ENCODE results near the gene MTCL3.
"Not testable (repeated sequence)": the region's sequence is repeated elsewhere in the genome, so short reads cannot be mapped to it uniquely, and the experiment has no call there.

Gene MTCL3

DNA sequence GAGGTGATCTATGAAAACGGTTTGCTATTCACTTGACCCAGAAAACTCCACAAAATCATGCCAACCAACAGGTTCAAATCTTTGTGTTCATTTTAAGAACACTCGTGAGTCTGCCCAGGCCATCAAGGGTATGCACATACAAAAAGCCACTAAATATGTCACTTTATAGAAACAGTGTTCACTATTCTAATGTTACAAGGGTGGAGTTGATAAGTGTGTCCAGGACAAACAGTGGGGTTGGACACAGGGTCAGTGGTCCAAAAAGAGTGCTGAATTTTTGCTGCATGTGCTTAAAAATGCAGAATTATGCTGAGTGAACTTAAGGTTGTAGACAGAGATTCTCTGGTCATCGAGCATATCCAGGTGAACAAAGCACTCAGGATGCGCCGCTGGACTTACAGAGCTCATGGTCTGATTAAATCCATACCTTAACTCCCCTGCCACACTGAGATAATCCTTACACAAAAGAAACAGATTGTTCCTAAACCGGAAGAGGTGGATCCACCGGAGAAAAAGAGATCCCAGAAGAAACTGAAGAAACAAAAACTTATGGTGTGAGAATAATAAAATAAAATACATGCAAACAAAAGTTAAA lies 83.4 kb downstream of the MTCL3 start:
- no peak for TF ChIP-seq CTCF (IDR thresholded peaks at IDR 0.05; ENCODE audit: control insufficient read depth, insufficient read depth, low read depth, low read length, missing control alignments)
- H3K4me3 ChIP-seq (ENCODE audit: control insufficient read depth, low read depth, low read length): no peak overlapping the region
- no peak for DNase-seq (ENCODE audit: low read depth)

DNA sequence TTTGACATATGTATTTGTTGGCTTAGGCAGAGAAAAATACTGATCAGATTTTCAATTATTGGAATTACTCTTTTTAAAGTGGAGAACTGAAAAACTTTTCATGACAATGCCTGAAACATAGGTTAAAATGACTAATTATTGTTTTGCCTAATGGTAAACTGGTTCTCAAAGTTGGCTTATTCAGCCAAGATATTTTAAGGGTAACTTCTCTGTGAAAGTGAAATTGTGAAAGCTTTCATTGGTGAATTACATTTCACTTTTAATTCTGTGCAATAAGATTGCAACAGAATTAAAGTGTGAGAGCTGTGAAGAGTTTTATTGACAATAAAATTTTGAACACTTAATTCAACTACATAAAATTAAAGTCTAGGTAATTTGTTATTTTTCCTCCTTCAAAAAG lies 84.5 kb downstream of the MTCL3 start:
- no peak for DNase-seq (ENCODE audit: low read depth)
- no peak for TF ChIP-seq CTCF (IDR thresholded peaks at IDR 0.05; ENCODE audit: control insufficient read depth, insufficient read depth, low read depth, low read length, missing control alignments)
- no peak overlapping the region for H3K4me3 ChIP-seq (ENCODE audit: control insufficient read depth, low read depth, low read length)

- DNase-seq (ENCODE audit: low read depth): not testable (repeated sequence)
Measured at GRCh38 chr6:127428562-127428961, 90.6 kb downstream of the MTCL3 start.

DNA sequence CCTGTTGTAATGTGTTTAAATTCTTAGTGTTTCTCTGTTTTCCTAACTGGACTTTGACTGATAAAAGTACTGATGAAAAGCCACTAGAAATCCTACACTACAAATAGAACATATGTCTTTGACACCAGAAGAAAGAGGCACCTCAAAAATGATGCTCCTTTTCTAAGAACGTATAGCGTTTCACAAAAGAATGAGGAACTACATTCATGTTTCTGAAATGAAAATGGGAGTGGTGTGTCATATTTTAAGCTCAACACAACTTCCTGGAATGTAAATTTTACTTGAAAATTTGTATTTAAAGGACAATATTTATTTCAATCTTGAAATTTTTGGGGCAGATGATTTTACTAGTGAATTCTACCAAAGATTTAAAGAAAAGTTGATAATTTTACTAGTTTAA lies 95.2 kb downstream of the MTCL3 start:
- no peak for TF ChIP-seq CTCF (IDR thresholded peaks at IDR 0.05; ENCODE audit: control insufficient read depth, insufficient read depth, low read depth, low read length, missing control alignments)
- no peak for DNase-seq (ENCODE audit: low read depth)
- no peak overlapping the region for H3K4me3 ChIP-seq (ENCODE audit: control insufficient read depth, low read depth, low read length)

More at GRCh38 chr6:127428562-127428961, 90.6 kb downstream of the MTCL3 start:
- not testable (repeated sequence) for H3K4me3 ChIP-seq (ENCODE audit: control insufficient read depth, low read depth, low read length)
